ENCODE measurements around the gene ADIPOR2. TPM values are rescaled to one million over a fixed set of nuclear protein-coding genes. Genes with fewer than 3 reads are reported as not detected.
"Not testable (repeated sequence)": the region's sequence is repeated elsewhere in the genome, so short reads cannot be mapped to it uniquely, and the experiment has no call there.

Gene ADIPOR2
- total RNA-seq, 1 experiment from 2014 or later = 26.5 TPM

DNA sequence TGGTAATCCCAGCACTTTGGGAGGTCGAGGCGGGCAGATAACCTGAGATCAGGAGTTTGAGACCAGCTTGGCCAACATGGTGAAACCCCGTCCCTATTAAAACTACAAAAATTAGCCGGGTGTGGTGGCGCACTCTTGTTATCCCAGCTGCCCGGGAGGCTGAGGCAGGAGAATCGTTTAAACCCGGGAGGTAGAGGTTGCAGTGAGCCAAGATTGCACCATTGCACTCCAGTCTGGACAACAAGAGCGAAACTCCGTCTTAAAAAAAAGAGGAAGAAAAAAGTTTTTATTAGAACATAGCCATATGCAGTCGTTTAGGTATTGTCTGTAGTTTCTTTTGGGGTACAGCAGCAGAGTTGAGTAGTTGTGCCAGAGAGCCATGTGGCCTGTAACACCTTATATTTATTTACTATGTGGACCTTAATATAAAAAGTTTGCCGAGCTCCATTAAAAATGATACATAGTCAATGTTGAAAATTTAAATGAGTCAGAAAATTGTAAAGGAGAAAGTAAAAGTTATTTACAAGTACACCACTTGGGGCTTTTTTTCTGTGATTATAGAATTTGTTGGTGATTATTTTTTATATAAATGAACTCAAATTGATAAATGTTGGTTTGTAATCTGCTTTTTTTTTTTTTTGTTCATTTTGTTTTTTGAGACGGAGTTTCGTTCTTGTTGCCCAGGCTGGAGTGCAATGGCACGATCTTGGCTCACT, 2.2 kb downstream of the ADIPOR2 start:
- BruUV-seq (replicated peaks) = no TSS peak
- Histone ChIP-seq H3K4me2 (ENCODE audit: low read length) (peak overlapping the region; percentile 91), H3F3A (ENCODE audit: low read length, unreplicated experiment) (no peaks in the 10 kb centered on the region), H3K36me3 (ENCODE audit: low read depth, low read length) (0 out of 2 replicates have a peak, but pooled peaks cover 6% of the 10 kb centered on the region), H3K9ac (ENCODE audit: low read length) (no peak overlapping the region), H3K4me1 (ENCODE audit: insufficient read depth, low read length) (peaks cover 18% of the 10 kb centered on the region), H4K20me1 (ENCODE audit: low read length) (peaks cover 40% of the 10 kb centered on the region), H3K9me3 (ENCODE audit: low read length) (no peaks in the 10 kb centered on the region), H3K27me3 (ENCODE audit: low read length) (no peaks in the 10 kb centered on the region), H2AFZ (ENCODE audit: low read length) (no peak overlapping the region), H3K4me3 (ENCODE audit: low read length) (peak overlapping the region; percentile 99; the same call in 1 of the 2 replicates), H3K79me2 (ENCODE audit: low read length) (peaks cover 77% of the 10 kb centered on the region), H3K9me2 (replicated peaks; ENCODE audit: low read length) (no peaks in the 10 kb centered on the region), H3K27ac (ENCODE audit: low read length) (no peak overlapping the region)
- ChIA-PET POLR2A (ENCODE audit: unreplicated experiment) (no interaction called here), CTCF (no interaction called here)
- intact Hi-C loops (cut with micrococcal nuclease) = no loop called here
- ATAC-seq (no peak), DNase-seq (no peak)
- no peak for TF ChIP-seq EZH2phosphoT487 (IDR thresholded peaks at IDR 0.05; ENCODE audit: borderline replicate concordance, low read length)
- TF ChIP-seq EZH2 (IDR thresholded peaks at IDR 0.05; ENCODE audit: low read length, unreplicated experiment) = no peak
- TF ChIP-seq CTCF (conservative IDR thresholded peaks at IDR 0.05; ENCODE audit: low read depth, low read length) = no peak

DNA sequence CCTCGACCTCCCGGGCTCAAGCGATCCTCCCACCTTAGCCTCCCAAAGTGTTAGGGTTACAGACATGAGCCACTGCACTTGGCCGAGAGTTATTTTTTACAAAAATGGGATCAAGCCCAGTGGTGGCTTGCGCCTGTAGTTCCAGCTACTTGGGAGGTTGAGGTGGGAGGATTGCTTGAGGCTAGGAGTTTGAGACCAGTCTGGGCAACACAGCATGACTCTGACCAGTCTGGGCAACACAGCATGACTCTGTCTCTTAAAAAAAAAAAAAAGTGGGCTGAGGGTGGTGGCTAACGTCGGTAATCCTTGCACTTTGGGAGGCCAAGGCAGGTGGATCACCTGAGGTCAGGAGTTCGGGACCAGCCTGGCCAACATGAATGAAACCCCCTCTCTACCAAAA, 4.2 kb downstream of the ADIPOR2 start:
- H2AFZ ChIP-seq (ENCODE audit: low read length); H3K9ac ChIP-seq (ENCODE audit: low read length); CTCF ChIA-PET; DNase-seq; H3K27ac ChIP-seq (ENCODE audit: low read length); POLR2A ChIA-PET (ENCODE audit: unreplicated experiment); H3K36me3 ChIP-seq (ENCODE audit: low read depth, low read length); H3K4me2 ChIP-seq (ENCODE audit: low read length); H3F3A ChIP-seq (ENCODE audit: low read length, unreplicated experiment); H3K9me3 ChIP-seq (ENCODE audit: low read length); intact Hi-C loops (cut with micrococcal nuclease); H3K27me3 ChIP-seq (ENCODE audit: low read length); BruUV-seq (replicated peaks); ATAC-seq; H3K9me2 ChIP-seq (replicated peaks; ENCODE audit: low read length); H3K4me3 ChIP-seq (ENCODE audit: low read length): not testable (repeated sequence)
- Histone ChIP-seq H4K20me1 (ENCODE audit: low read length) (peaks cover 50% of the 10 kb centered on the region), H3K4me1 (ENCODE audit: insufficient read depth, low read length) (peaks cover 13% of the 10 kb centered on the region), H3K79me2 (ENCODE audit: low read length) (peaks cover 93% of the 10 kb centered on the region)

DNA sequence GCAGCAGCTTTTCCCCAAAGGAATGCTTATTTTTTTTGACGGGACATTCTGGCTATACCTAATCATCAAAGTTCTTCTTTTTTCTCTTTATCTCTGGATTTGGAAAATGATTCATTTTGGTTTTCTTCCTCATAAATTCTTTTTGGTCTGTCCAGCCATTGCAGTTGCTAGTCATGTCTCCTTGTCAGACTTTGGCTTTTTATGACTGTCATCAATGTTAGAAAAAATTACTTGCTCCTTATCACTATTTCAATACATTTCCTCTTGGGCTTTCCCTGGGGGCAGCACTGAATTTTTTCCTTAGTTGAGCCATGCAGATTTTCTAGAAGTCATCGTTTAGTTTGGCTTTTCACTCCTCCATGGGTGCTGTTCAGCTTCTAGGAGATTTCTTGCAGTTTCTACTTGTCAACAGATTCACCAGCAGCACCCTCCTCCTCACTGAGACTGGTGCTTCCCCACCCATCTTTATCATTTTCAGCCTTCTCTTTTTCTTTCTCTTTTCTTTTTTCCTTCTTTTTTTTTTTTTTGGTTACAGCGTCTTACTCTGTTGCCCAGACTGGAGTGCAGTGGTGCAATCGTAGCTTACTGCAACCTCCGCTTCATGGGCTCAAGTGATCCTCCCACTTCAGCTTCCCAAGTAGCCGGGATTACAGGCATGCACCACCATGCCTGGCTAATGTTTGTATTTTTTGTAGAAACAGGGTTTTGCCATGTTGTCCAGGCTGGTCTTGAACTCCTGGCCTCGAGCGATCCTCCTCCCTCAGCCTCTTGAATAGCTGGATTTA, 5.2 kb downstream of the ADIPOR2 start:
- intact Hi-C loops (cut with micrococcal nuclease) = no loop called here
- Histone ChIP-seq H3K27ac (ENCODE audit: low read length) (no peak overlapping the region), H3K9ac (ENCODE audit: low read length) (no peak overlapping the region), H2AFZ (ENCODE audit: low read length) (no peak overlapping the region), H3F3A (ENCODE audit: low read length, unreplicated experiment) (no peaks in the 10 kb centered on the region), H3K36me3 (ENCODE audit: low read depth, low read length) (0 out of 2 replicates have a peak, but pooled peaks cover 6% of the 10 kb centered on the region), H3K9me3 (ENCODE audit: low read length) (no peaks in the 10 kb centered on the region), H3K79me2 (ENCODE audit: low read length) (peaks cover 100% of the 10 kb centered on the region), H3K4me1 (ENCODE audit: insufficient read depth, low read length) (peaks cover 10% of the 10 kb centered on the region; the same call in 1 of the 2 replicates), H3K9me2 (replicated peaks; ENCODE audit: low read length) (no peaks in the 10 kb centered on the region), H3K4me2 (ENCODE audit: low read length) (no peak overlapping the region), H3K27me3 (ENCODE audit: low read length) (no peaks in the 10 kb centered on the region), H3K4me3 (ENCODE audit: low read length) (no peak overlapping the region), H4K20me1 (ENCODE audit: low read length) (peaks cover 51% of the 10 kb centered on the region)
- CTCF ChIA-PET = no interaction called here
- TF ChIP-seq EZH2phosphoT487 (IDR thresholded peaks at IDR 0.05; ENCODE audit: borderline replicate concordance, low read length) = no peak
- TF ChIP-seq CTCF (conservative IDR thresholded peaks at IDR 0.05; ENCODE audit: low read depth, low read length) = no peak
- TF ChIP-seq EZH2 (IDR thresholded peaks at IDR 0.05; ENCODE audit: low read length, unreplicated experiment) = no peak
- POLR2A ChIA-PET (ENCODE audit: unreplicated experiment) = no interaction called here
- BruUV-seq (replicated peaks) = no TSS peak
- DNase-seq = no peak
- ATAC-seq = no peak

All from PC-3 (cell line).